NCI-H510A treated with DMSO at 0.1 percent for 48 hours (cell line): Measurements from ENCODE around the gene DAB2IP.
A peak's percentile ranks its signal among the peaks of the same experiment; 100 is the strongest.

Source experiments
- DNase-seq: peaks from one replicate; lab custom pipeline; 2025; lab: John Stamatoyannopoulos, UW

The DAB2IP gene

GRCh38 chr9:121817476-121817875, 166.0 kb downstream of the DAB2IP start:
- DNase-seq, result no peak

DNA sequence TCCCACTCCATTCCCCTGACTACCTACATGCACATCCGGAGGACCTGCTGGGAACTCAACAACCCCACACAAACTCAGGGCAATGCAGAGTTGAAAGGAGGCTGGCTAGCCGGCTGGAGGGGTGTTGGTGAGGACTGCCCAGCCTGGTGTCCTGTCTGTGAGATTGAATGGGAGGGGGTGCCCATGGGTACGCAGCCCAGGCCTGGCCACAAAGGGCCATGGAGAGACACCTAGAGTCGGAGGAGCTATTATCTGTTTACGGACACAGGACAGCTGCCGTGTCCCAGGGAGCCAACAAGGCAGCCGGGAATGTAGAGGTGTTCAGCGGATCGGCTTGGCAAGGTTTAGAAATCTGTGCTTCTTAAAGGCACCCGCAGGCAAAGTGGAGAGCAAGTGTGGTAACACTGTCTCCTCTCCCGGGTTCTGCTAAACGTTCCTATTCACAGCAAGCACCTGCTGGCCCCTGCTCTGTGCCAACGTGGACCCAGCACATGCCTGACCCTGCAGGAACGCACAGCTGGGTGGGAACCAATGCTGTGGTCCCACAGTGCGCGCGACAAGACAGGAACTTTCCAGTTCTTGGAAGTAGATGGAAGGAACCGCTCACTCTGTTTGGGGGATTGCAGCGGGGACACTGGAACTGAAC, 166.7 kb downstream of the DAB2IP start:
- DNase-seq, result no peak

- DNase-seq, result no peak
Measured at GRCh38 chr9:121818841-121819427, 167.5 kb downstream of the DAB2IP start.

- DNase-seq, result peak; percentile 30
Measured at GRCh38 chr9:121819428-121820231, 168.2 kb downstream of the DAB2IP start.

DNA sequence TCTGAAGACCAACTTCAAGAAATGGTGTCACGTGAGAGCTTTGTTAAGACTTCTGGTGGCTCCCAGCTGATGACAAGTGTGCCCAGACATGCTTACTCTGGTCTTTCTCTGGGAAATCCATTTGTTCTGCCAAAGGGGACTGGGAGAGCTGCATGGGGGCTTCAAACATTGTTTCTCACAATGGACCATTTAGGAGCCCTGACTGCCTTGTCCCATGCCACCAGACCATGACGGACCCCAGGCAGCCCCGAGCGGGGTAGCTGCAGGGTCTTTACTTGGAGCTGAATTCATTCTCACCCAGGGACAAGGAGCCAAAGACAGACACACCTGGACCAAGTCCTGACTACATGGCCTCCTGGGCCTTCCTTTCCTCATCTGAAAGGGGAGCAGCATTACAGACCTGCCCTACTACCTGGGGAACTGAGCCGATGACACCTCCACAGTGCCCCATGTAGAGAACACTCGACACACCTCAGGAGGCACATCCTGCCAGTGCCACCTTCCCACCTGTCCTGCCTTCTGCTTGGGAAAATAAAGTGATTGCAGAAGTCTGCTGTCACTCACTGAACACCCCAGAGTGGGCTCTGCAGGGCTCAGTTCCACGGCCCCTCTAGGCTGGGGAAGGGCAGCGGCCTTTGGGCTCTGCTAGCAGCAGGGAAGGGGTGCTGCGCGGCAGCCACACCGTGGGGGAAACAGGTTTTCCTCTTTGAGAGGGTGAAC, 169.0 kb downstream of the DAB2IP start:
- no peak for DNase-seq

- DNase-seq, result no peak
Measured at GRCh38 chr9:121821326-121821725, 169.9 kb downstream of the DAB2IP start.

- peak; percentile 33 for DNase-seq
Measured at GRCh38 chr9:121822093-121823085, 171.0 kb downstream of the DAB2IP start.

DNA sequence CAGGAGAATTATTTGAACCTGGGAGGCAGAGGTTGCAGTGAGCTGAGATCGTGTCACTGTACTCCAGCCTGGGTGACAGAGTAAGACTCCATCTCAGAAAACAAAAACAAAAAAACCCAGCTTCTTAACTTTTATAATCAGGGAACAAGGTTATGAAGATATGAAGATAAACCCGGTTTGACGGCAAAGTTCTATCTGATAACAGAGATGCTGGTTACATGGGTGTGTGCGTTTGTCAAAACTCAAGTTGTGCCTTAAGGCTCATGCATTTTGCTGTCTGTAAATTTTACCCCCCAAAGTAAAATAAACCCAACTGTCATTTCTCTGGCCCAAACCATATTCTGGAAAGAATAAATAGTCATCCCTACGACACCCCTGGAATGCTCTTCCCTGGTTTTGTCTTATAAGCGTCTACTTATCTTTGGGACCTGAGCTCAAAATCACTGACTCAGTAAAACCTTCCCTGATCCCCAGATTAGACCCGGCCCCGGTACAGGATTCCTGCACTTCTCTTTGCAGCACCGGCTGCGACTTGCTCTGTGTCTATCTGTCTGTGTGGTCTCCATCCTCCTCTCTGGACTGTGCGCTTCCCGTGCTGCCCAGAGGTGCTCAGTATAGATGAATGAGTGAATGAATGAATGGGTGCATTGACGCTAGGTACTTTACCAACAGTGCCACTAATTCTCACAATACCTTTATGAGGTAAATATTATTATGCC, 172.2 kb downstream of the DAB2IP start:
- no peak for DNase-seq

DNA sequence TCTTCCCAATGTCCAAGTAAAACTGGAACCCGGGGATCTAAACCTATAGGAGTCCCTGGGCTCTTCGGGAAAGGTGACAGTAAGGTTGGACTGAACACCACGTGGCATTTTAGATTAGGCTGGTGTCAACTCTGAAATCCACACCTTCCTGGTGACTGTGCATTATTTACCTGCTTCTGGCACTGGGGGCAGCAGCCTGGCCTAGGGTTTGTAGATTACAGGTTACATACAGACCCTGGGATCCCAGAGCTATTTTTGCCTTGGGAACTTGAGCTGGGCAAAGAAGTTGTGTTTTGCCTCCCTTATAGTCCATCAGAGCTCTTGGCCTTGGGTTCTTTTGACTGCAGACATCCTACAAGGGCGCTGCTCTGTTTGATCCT, 173.2 kb downstream of the DAB2IP start:
- no peak for DNase-seq

GRCh38 chr9:121825031-121825691, 173.7 kb downstream of the DAB2IP start:
- no peak for DNase-seq

DNA sequence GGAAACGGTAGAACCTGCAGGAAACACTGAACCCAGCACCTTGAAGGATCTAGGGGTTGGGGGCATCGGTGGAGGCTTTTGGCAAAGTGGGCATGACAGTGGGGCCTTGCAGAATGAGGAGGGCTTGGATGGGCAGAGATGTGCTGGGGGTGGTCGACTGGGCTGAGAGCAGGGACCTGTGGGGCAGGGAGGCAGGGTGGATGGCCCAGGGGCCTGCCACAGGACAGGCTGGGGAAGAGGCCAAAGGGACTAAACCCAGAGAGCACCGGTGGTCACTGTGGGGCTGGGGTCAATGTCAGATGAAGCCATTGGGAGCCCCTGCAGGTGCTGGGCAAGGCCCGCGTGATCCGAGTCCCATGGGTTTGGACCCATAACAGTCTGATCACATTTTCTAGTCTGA, 175.3 kb downstream of the DAB2IP start:
- no peak for DNase-seq

DNA sequence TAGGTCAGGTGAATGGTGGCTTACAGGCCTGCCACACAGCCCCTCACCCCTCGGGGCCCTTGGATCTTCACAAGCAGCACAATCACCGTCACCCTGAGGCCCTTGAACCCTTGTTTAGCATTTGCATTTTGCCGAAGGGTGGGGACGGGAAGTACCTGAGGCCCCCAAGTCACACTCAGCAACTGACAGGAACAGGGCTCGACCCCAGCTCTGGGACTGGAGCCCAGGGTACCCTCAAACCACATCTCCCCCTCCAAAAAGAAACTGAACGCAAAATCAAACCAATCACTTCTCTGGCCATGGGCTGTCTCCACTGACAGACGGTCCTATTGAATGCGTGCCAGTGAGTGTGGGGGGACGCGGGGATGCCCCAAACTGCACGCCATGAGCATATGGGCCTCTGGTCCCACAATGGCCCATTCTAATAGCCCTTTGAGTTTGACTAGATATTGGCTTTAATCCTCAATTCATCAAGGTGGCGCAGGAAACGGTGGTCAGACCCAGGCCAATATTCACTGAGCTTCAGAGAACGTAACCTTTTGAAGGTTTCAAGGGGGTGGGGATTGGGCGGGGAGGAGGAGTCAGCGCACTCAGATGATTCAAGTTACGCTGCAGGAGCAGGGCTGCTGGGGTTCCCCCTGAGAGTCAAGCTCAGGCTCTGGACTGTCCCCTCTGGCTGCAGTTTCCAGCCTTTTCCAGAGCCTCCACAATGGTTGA, 176.0 kb downstream of the DAB2IP start:
- no peak for DNase-seq

GRCh38 chr9:121830441-121831140, 179.2 kb downstream of the DAB2IP start:
- DNase-seq, result no peak

DNA sequence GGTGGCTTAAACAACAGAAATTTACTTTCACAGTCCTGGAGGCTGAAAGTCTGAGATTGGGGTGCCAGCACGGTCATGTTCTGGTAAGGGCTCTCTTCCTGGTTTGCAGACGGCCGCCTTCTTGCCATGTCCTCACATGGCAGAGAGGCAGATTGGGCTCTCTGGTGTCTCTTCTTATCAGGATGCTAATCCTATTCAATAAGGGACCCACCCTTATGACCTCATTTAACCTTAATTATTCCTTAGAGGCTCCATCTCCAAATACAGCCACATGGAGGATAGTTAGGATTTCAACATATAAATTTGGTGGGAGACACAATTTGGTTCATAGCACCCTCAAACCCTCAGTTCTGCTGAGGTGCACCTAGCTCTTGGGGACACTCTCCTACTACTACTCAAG, 180.4 kb downstream of the DAB2IP start:
- DNase-seq, result no peak

GRCh38 chr9:121833061-121833460, 181.6 kb downstream of the DAB2IP start:
- no peak for DNase-seq
